NK-92 (cell line): ENCODE measurements around the gene TTC13.
"Not testable (repeated sequence)": the region's sequence is repeated elsewhere in the genome, so short reads cannot be mapped to it uniquely, and the experiment has no call there.

Experiments used
- DNase-seq: peaks from one replicate; lab custom pipeline; 2025; ENCODE audit not compliant: unreplicated experiment; lab: John Stamatoyannopoulos, UW

Gene TTC13

GRCh38 chr1:230978491-230979388 is at the start of gene TTC13, which contains the start of gene ARV1:
TTC13 (minus strand) TSS chr1:230978861; CDS start chr1:230978830, 31 bp downstream.
ARV1 (plus strand) TSS chr1:230979094; CDS start chr1:230979106, 12 bp downstream.
- peak; percentile 76 for DNase-seq

GRCh38 chr1:231027971-231028370 is 49.3 kb upstream of the TTC13 start:
- no peak for DNase-seq

- no peak for DNase-seq
Measured at GRCh38 chr1:231027136-231027925, 48.7 kb upstream of the TTC13 start.

GRCh38 chr1:231026576-231026975 is 47.9 kb upstream of the TTC13 start:
- DNase-seq: no peak

- DNase-seq: no peak
Measured at GRCh38 chr1:231023150-231023549, 44.5 kb upstream of the TTC13 start.

- not testable (repeated sequence) for DNase-seq
Measured at GRCh38 chr1:231022543-231022942, 43.9 kb upstream of the TTC13 start.

- DNase-seq: no peak
Measured at GRCh38 chr1:231021540-231022031, 42.9 kb upstream of the TTC13 start.

- DNase-seq: no peak
Measured at GRCh38 chr1:231020816-231021215, 42.2 kb upstream of the TTC13 start.

GRCh38 chr1:231020139-231020601 is 41.5 kb upstream of the TTC13 start:
- DNase-seq: no peak

GRCh38 chr1:231019711-231020110 is 41.0 kb upstream of the TTC13 start:
- no peak for DNase-seq

- DNase-seq: no peak
Measured at GRCh38 chr1:231016966-231017365, 38.3 kb upstream of the TTC13 start.

- DNase-seq: no peak
Measured at GRCh38 chr1:231016234-231016633, 37.6 kb upstream of the TTC13 start.

GRCh38 chr1:231013391-231014015 is 34.8 kb upstream of the TTC13 start:
- no peak for DNase-seq

GRCh38 chr1:231011963-231012362 is 33.3 kb upstream of the TTC13 start:
- no peak for DNase-seq

GRCh38 chr1:231011360-231011759 is 32.7 kb upstream of the TTC13 start:
- DNase-seq: no peak

- DNase-seq: not testable (repeated sequence)
Measured at GRCh38 chr1:231007535-231007934, 28.9 kb upstream of the TTC13 start.

- DNase-seq: no peak
Measured at GRCh38 chr1:231001892-231002291, 23.2 kb upstream of the TTC13 start.

- no peak for DNase-seq
Measured at GRCh38 chr1:231000639-231001038, 22.0 kb upstream of the TTC13 start.

- DNase-seq: no peak
Measured at GRCh38 chr1:231000201-231000600, 21.5 kb upstream of the TTC13 start.

GRCh38 chr1:230994860-230995259 is 16.2 kb upstream of the TTC13 start:
- no peak for DNase-seq
